DMS114 treated with DMSO at 0.1 percent for 48 hours (cell line): ENCODE results near the gene GNAT2.
"Not testable (repeated sequence)": the region's sequence is repeated elsewhere in the genome, so short reads cannot be mapped to it uniquely, and the experiment has no call there.

Experiments used
- DNase-seq: peaks from one replicate; lab custom pipeline; 2025; ENCODE audit not compliant: unreplicated experiment; lab: John Stamatoyannopoulos, UW

GNAT2 gene

GRCh38 chr1:109619576-109620400 lies at the start of gene GNAT2, which contains the start of gene AMPD2:
GNAT2 (minus strand) TSS chr1:109619616; CDS start chr1:109612870, 6,746 bp downstream.
AMPD2 (plus strand) TSS chr1:109619837; CDS start chr1:109621176, 1,339 bp downstream.
- peak; percentile 65 for DNase-seq

- DNase-seq, result no peak
These were observed 48.8 kb upstream of the GNAT2 start for GRCh38 chr1:109668123-109668775.

DNA sequence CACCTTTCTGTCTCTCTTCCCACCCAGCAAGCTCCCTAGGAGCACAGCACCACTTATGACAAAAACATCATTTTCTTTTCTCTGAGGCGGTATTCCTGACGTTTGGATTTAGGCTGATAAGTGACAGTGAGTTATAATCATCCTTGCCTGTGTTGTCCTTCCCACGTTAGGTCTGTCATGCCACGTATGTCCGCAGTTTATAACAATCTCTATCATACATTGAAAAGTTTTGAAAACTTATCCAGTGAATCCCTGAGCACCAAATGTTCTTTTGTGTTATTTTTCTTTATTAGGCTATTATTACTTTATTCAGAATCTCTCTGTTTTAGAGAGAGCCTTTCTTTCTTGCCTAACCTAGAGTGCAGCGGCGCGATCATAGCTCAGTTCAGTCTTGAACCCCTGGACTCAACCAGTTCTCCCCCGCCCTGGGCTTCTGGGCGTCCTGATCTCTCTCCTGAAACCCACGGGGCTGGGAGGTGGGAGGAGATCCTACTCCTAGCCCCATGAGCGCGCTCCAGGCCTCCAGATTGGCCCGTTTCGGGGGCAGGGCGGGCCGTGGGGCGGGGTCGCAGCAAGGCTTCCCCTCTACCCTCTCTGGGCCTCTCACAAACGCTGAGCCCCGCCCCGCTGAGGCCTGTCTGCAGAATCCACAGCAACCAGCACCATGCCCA lies 48.2 kb upstream of the GNAT2 start, which contains the start of gene GSTM2:
TSS of gene GSTM2 (plus strand) at position 606 of the 671 bp plus-strand sequence. CDS start at position 665, 59 bp downstream.
- DNase-seq, result peak; percentile 87

- no peak for DNase-seq
These were observed 45.3 kb upstream of the GNAT2 start for GRCh38 chr1:109664671-109665070.

DNA sequence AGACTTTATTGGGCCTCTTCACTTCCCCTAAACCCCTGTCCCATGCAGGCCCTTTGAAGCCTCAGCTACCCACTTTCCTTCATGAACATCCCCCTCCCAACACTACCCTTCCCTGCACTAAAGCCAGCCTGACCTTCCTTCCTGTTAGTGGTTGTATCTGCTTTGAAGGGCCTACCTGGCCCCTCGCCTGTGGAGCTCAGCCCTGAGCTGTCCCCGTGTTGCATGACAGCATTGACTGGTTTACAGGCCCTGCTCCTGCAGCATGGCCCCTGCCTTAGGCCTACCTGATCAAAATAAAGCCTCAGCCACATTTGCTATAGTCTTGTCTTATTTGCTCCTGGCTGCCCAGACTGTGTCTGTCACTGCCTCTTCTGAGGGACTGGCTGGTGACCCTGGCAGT lies 42.0 kb upstream of the GNAT2 start:
- no peak for DNase-seq

GRCh38 chr1:109660691-109661026 lies 41.2 kb upstream of the GNAT2 start:
- not testable (repeated sequence) for DNase-seq

DNA sequence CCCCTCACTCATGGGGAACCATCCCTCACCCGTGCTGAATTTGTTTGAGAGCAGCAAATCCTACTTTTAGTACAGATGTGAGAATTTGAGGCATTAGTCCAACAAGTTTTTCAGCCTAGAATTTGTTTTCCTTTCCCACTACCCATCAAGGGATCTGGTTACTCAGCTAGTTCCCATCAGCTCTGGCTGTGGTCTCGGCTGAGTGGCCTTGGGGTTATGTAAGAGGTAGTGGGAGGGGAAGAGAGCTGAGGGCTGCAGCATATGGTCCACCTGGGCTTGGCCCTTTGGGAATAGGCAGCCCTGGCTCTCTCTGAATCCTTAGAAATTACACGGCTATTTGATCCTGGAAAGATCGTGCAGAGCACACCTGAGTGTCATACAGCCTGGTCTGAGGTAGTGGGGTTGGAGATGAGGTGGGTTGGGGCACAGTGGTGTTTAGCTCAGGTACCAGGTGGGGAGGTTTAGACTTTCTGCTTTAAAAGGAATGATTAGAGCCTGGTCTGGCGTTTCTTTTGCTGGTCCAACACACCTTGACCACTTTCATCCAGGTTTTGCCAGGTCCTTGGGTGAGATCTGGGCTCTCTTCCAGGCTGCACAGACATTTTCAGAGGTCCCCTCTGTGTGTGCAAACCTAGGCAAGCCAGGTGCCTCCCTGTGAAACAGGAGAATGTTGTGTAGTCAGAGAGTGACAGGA lies 40.7 kb upstream of the GNAT2 start:
- no peak for DNase-seq

DNA sequence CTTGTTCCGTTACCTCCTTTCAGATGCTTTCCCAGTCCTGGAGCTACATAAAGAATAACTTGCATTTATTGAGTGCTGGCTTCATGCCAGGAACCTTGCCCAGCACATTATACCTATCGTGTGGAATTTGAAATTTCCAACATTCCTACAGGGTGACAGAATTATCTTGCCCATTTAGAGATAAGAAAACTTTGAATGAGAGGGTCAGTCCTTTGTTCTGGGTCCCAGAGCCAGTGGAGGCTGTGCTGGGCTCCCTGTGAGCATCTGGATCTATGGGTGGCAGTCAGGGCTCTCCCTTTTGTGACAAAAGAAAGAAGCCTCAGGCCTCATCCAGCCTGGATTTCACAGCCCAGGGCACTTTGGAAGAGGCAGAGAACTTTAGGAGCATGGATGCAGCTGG lies 39.7 kb upstream of the GNAT2 start:
- no peak for DNase-seq

- no peak for DNase-seq
These were observed 39.2 kb upstream of the GNAT2 start for GRCh38 chr1:109658533-109659042.

- DNase-seq, result no peak
These were observed 38.6 kb upstream of the GNAT2 start for GRCh38 chr1:109657970-109658369.

- no peak for DNase-seq
These were observed 38.0 kb upstream of the GNAT2 start for GRCh38 chr1:109657395-109657794.

DNA sequence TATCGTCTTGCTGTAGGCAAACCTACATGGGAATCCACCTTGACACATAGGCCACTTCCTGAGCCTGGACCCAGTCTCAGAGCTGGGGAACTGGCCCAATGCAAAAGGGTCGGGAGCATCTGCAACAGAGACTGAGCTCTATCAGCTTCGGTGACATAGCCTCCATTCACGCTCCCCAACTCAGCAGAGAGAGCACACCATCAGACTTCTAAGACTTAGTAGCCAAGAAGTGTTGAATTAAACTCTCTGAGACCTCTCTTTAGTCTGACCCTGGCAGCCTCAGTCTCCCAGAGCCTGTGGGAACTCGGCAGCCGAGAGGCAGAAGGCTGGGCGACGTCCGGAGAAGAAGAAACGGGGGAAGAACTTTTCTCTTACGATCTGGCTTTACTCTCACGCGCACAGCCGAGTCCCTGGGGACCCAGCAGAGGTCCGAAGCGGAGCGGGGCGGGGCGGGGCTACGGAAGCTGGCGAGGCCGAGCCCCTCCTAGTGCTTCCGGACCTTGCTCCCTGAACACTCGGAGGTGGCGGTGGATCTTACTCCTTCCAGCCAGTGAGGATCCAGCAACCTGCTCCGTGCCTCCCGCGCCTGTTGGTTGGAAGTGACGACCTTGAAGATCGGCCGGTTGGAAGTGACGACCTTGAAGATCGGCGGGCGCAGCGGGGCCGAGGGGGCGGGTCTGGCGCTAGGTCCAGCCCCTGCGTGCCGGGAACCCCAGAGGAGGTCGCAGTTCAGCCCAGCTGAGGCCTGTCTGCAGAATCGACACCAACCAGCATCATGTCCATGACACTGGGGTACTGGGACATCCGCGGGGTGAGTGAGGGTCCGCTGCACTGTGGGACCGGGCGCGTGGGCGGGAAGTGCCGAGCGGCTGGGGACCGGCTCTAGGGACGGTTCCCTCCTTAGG lies 36.5 kb upstream of the GNAT2 start, which contains the start of gene GSTM4:
TSS of gene GSTM4 (plus strand) at position 485 of the 905 bp plus-strand sequence. CDS start at position 776, 291 bp downstream.
- DNase-seq, result peak; percentile 71

GRCh38 chr1:109654519-109654918 lies 35.1 kb upstream of the GNAT2 start:
- no peak for DNase-seq

DNA sequence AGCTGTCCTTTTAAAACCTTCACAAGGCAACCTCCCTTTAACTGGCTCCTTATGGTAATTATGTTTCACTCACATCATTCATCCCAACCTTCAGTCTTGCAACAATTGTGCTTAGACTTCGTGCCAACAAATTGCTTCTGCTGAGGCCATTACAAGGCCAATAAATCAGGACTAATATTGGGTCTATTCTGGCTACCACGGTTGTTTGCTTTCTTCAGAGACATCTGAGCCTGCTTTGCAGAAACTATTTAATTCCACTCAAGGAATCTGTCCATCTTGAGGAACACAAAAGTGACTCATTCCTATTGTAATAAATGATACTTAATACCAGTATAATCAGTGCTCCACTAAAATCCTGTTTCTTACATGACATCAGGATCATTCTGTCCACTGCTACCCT lies 33.9 kb upstream of the GNAT2 start:
- DNase-seq, result no peak

DNA sequence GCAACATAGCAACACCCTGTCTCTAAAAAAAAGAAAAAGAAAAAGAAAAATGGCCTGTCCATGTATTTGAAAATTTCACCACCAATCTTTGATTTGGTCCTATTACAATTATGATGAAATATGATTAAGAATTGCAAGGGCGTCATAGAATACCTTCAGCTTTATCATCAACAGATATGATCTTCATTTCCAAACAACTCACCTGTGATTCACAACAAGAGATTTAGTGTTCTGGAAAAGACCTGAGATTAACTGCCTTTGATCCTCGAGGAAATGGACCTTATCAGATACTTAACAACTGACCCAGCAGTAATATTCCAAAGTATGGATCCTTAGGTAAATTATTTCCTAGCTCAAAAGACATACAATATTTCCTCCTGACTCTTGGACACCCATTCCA lies 33.0 kb upstream of the GNAT2 start:
- no peak for DNase-seq

- DNase-seq, result no peak
These were observed 31.2 kb upstream of the GNAT2 start for GRCh38 chr1:109650609-109651008.

DNA sequence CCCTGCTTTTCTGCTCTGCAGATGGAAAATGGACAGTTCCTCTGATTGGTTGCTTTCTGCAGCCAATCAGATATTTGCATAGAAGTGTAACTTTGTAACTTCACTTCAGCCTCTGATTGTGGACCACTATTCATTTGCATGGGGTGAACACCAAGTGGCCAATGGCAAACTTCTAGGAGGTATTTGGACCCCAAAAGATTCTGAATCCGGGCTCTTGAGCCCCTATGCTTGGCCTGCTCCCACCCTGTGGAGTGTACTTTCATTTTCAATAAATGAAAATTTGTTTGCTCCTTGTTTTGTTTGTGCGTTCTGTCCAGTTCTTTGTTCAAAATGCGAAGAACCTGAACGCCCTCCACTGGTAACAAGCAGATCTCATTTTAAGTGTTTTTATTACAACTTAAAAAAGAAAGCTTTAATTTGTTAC lies 30.1 kb upstream of the GNAT2 start:
- DNase-seq, result peak; percentile 62

- DNase-seq, result no peak
These were observed 25.3 kb upstream of the GNAT2 start for GRCh38 chr1:109644670-109645069.

GRCh38 chr1:109643385-109644230 lies 24.2 kb upstream of the GNAT2 start:
- no peak for DNase-seq
